Right lobe of liver (tissue), 6 donors: ENCODE results near the gene TMEM266. TPM values are rescaled to one million over a fixed set of nuclear protein-coding genes. Genes with fewer than 3 reads are reported as not detected.

ENCODE experiments used
- ATAC-seq, 4 donors: fragments of 200-7000 bp; cut with Tn5 transposase; one replicate each; pipeline ENCODE4 v1.9.1; 2020; ENCODE audit warnings: mild to moderate bottlenecking in 4 of 4, moderate library complexity in 4 of 4
- DNase-seq, 3 donors: peaks; one replicate each; pipeline ENCODE4 v3.0.0-alpha.2; 2020
- H3K27ac ChIP-seq, 3 donors: fragments of 200-600 bp; one replicate each; pipeline ENCODE4 v1.8.0; 2022
- H3K27me3 ChIP-seq, 2 donors: fragments of 200-600 bp; one replicate each; pipeline ENCODE4 v1.8.0; 2022
- H3K36me3 ChIP-seq, 4 donors: fragments of 200-600 bp; sonication (generic) in 1 of 4; one replicate each; pipeline versions ENCODE4 v1.5.1 to v1.8.0; 2017 to 2022; ENCODE audit warnings: control low read depth in 1 of 4
- H3K4me1 ChIP-seq, 4 donors: fragments of 200-600 bp; sonication (generic) in 1 of 4; one replicate each; pipeline versions ENCODE4 v1.5.1 to v1.8.0; 2017 to 2022; ENCODE audit warnings: control low read depth in 1 of 4
- H3K4me3 ChIP-seq, 3 donors: fragments of 200-600 bp; one replicate each; pipeline ENCODE4 v1.8.0; 2022
- H3K9me3 ChIP-seq, 4 donors: fragments of 200-600 bp; sonication (generic) in 1 of 4; one replicate each; pipeline versions ENCODE4 v1.5.1 to v1.8.0; 2017 to 2022; ENCODE audit warnings: control low read depth in 1 of 4
- CTCF ChIP-seq, 4 donors: fragments of 200-600 bp in 3 of 4; fragments of 450-650 bp in 1 of 4; IDR thresholded peaks; one replicate each; pipeline versions ENCODE4 v1.5.1 to v1.8.0; 2016 to 2022; ENCODE audit warnings: antibody characterized with exemption in 4 of 4, mild to moderate bottlenecking in 2 of 4
- POLR2A ChIP-seq: fragments of 450-650 bp; IDR thresholded peaks from one replicate; pipeline ENCODE4 v1.6.1; 2017; ENCODE audit warnings: antibody characterized with exemption, mild to moderate bottlenecking
- WGBS: methylation state at CpG from one replicate; pipeline ENCODE4 v1.1.6; 2018; ENCODE audit warnings: low coverage, low lambda C conversion rate; ENCODE audit not compliant: insufficient coverage; ENCODE audit errors: missing lambda C conversion rate; 5-methylcytosine and 5-hydroxymethylcytosine counted together
- intact Hi-C, 2 donors: fragments of 100-400 bp; cut with DNase I; formaldehyde crosslinking; loops; one replicate each; pipeline versions ENCODE4 v1.11.2 to v1.14.1; 2022
- total RNA-seq, 6 experiments: library from RNA; depleted of rRNA in 2 of 6; stranded (reverse); fragments of >200 nt in 2 of 6; fragmentation: NEBNext Ultra II Directional in 3 of 6; extraction: Animal tissue kit (Norgen Biotek cat#: 25700) in 3 of 6; gene quantifications; one replicate each; pipeline versions ENCODE4 v1.1.0 to v1.2.4, GENCODE V29; 2016 to 2023
- donor health status: DM: no; HTN: yes; CAD: no.
- donor health status: DM: no; HTN: no; CAD: no.
- donor health status: DM: no; HTN: no; CAD: no.
- donor health status: DM: no; HTN: yes; CAD: no.
- donor health status: DM: no; HTN: yes; CAD: no.

The TMEM266 gene
- total RNA-seq, 6 experiments from 2014 or later = 0.12 to 0.19 TPM; not detected in 4

GRCh38 chr15:76058714-76059319 lies 968 bp upstream of the TMEM266 start:
- H3K9me3 ChIP-seq = no peaks in the 10 kb centered on the region
- H3K27me3 ChIP-seq = no peaks in the 10 kb centered on the region
- H3K36me3 ChIP-seq = no peaks in the 10 kb centered on the region
- H3K4me1 ChIP-seq = peaks cover 0 to 7% (median 0%) of the 10 kb centered on the region in 4 donors
- H3K4me3 ChIP-seq = peak overlapping the region; percentile 30 to 43 (median 41)
- DNase-seq = no peak
- no peak overlapping the region for H3K27ac ChIP-seq
- intact Hi-C loops = loop anchor here in 1 of 2 donors (5.0 kb wide), 1 partner anchor 78 kb away; no protein-coding TSS in a partner anchor
- TF ChIP-seq POLR2A (no peak), CTCF (IDR thresholded peaks at IDR 0.05) (peak in 2 of 4 donors; percentile 8 to 9)
- 9% methylated on average over 18 of the region's 18 CpGs for WGBS
- ATAC-seq = peak; percentile 27 to 52 (median 38)

GRCh38 chr15:76060118-76060989 lies 569 bp downstream of the TMEM266 start:
- peaks cover 0 to 7% (median 0%) of the 10 kb centered on the region in 4 donors for H3K4me1 ChIP-seq
- TF ChIP-seq POLR2A (no peak), CTCF (IDR thresholded peaks at IDR 0.05) (no peak)
- no peaks in the 10 kb centered on the region for H3K36me3 ChIP-seq
- H3K4me3 ChIP-seq = peak overlapping the region in 2 of 3 donors; percentile 26 to 43
- peak in 2 of 4 donors; percentile 13 to 25 for ATAC-seq
- no peak for DNase-seq
- WGBS = 33% methylated on average over 11 of the region's 20 CpGs
- H3K27me3 ChIP-seq = no peaks in the 10 kb centered on the region
- intact Hi-C loops = loop anchor here in 1 of 2 donors (10.0 kb wide), 1 partner anchor 94 kb away; no protein-coding TSS in a partner anchor
- no peak overlapping the region for H3K27ac ChIP-seq
- H3K9me3 ChIP-seq = no peaks in the 10 kb centered on the region

GRCh38 chr15:76061700-76062099 lies 1.9 kb downstream of the TMEM266 start:
- Histone ChIP-seq H3K27me3 (peaks cover 0 to 3% of the 10 kb centered on the region in 2 donors), H3K4me3 (no peak overlapping the region), H3K9me3 (no peaks in the 10 kb centered on the region), H3K36me3 (no peaks in the 10 kb centered on the region), H3K27ac (no peak overlapping the region), H3K4me1 (peaks cover 0 to 7% (median 0%) of the 10 kb centered on the region in 4 donors)
- intact Hi-C loops = loop anchor here in 1 of 2 donors (10.0 kb wide), 1 partner anchor 93 kb away; no protein-coding TSS in a partner anchor
- TF ChIP-seq POLR2A (no peak), CTCF (IDR thresholded peaks at IDR 0.05) (no peak)
- DNase-seq = no peak
- WGBS = 82% methylated on average over 5 of the region's 5 CpGs
- ATAC-seq = no peak

GRCh38 chr15:76062286-76062685 lies 2.5 kb downstream of the TMEM266 start:
- Histone ChIP-seq H3K27ac (no peak overlapping the region), H3K27me3 (peaks cover 0 to 3% of the 10 kb centered on the region in 2 donors), H3K4me1 (peaks cover 0 to 7% (median 0%) of the 10 kb centered on the region in 4 donors), H3K9me3 (no peaks in the 10 kb centered on the region), H3K4me3 (no peak overlapping the region), H3K36me3 (no peaks in the 10 kb centered on the region)
- 27% methylated on average over 3 of the region's 3 CpGs for WGBS
- intact Hi-C loops = loop anchor here in 1 of 2 donors (10.0 kb wide), 1 partner anchor 93 kb away; no protein-coding TSS in a partner anchor
- DNase-seq (no peak), ATAC-seq (no peak)
- TF ChIP-seq CTCF (IDR thresholded peaks at IDR 0.05) (no peak), POLR2A (no peak)
